A673 (cell line): ENCODE measurements around the gene TFG. TPM values are rescaled to one million over a fixed set of nuclear protein-coding genes. Genes with fewer than 3 reads are reported as not detected.

Experiments
- BruUV-seq: library from RNA; stranded (reverse); fragments of 400-500 nt; replicated peaks from 2 replicates; lab custom pipeline; 2021; lab: Mats Ljungman, UMichigan
- CTCF ChIA-PET: fragments of 300-600 bp; sonication (Branson Sonifier 250); formaldehyde crosslinking; loops from one replicate; lab custom pipeline; 2022; ENCODE audit warnings: antibody characterized with exemption; lab: Charles Lee
- POLR2A ChIA-PET: fragments of 300-600 bp; sonication (Branson Sonifier 250); formaldehyde crosslinking; loops from one replicate; lab custom pipeline; 2022; ENCODE audit warnings: antibody characterized with exemption; ENCODE audit not compliant: low non-redundant PET; lab: Charles Lee
- DNase-seq: peaks from one replicate; pipeline ENCODE4 v3.0.0-alpha.2; 2015; ENCODE audit warnings: low spot score
- H3K27ac ChIP-seq: fragments of 200-600 bp; sonication (generic); 2 replicates; pipeline ENCODE4 v1.5.1; 2016; ENCODE audit warnings: mixed run types, low read depth, mild to moderate bottlenecking, mixed read lengths, antibody characterized with exemption, low read length; ENCODE audit not compliant: poor library complexity, severe bottlenecking
- H3K27me3 ChIP-seq: fragments of 200-600 bp; sonication (generic); replicated peaks from 2 replicates; pipeline ENCODE4 v1.6.1; 2017; ENCODE audit warnings: mixed run types, low read depth, mild to moderate bottlenecking, mixed read lengths, antibody characterized with exemption, low read length; ENCODE audit not compliant: insufficient read depth, poor library complexity
- H3K36me3 ChIP-seq: fragments of 200-600 bp; sonication (generic); 2 replicates; pipeline ENCODE4 v1.6.1; 2016; ENCODE audit warnings: mixed run types, mild to moderate bottlenecking, mixed read lengths, antibody characterized with exemption, low read length; ENCODE audit not compliant: insufficient read depth, poor library complexity, severe bottlenecking
- H3K4me1 ChIP-seq: fragments of 200-600 bp; sonication (generic); 2 replicates; pipeline ENCODE4 v1.6.1; 2017; ENCODE audit warnings: mixed run types, mild to moderate bottlenecking, mixed read lengths, antibody characterized with exemption, low read length; ENCODE audit not compliant: insufficient read depth, poor library complexity, severe bottlenecking
- H3K4me3 ChIP-seq: fragments of 200-600 bp; sonication (generic); 2 replicates; pipeline ENCODE4 v1.5.1; 2016; ENCODE audit warnings: low read depth, mixed run types, mild to moderate bottlenecking, mixed read lengths, low read length; ENCODE audit not compliant: poor library complexity, severe bottlenecking
- H3K9me3 ChIP-seq: fragments of 200-600 bp; sonication (generic); 2 replicates; pipeline ENCODE4 v1.6.1; 2016; ENCODE audit warnings: mixed run types, low read depth, mild to moderate bottlenecking, mixed read lengths, antibody characterized with exemption, low read length; ENCODE audit not compliant: poor library complexity, severe bottlenecking
- CTCF ChIP-seq: fragments of 300-800, 200-600 bp; sonication (generic); conservative IDR thresholded peaks from 2 replicates; pipeline ENCODE4 v1.5.1; 2017; ENCODE audit warnings: low read depth, mild to moderate bottlenecking, antibody characterized with exemption, low read length, moderate library complexity, mixed read lengths
- EZH2 ChIP-seq: fragments of 200-600 bp; sonication (generic); IDR thresholded peaks from 2 replicates; pipeline ENCODE4 v1.6.1; 2017; ENCODE audit warnings: borderline replicate concordance, low read depth, mild to moderate bottlenecking, mixed read lengths, antibody characterized with exemption, low read length; ENCODE audit not compliant: poor library complexity, severe bottlenecking
- intact Hi-C: fragments of 100-400 bp; cut with micrococcal nuclease; formaldehyde crosslinking; loops from one replicate; pipeline ENCODE4 v1.10.0; 2022; ENCODE audit not compliant: unreplicated experiment
- total RNA-seq: library from RNA; stranded (reverse); gene quantifications from 2 replicates; pipeline ENCODE4 v1.2.3, GENCODE V29; 2021

TFG gene
- total RNA-seq, 1 experiment from 2014 or later: 157 TPM

- ChIA-PET POLR2A (no interaction called here), CTCF (no interaction called here)
- intact Hi-C loops: no loop called here
- H3K4me1 ChIP-seq: no peaks in the 10 kb centered on the region
- DNase-seq: no peak
- no peak overlapping the region for H3K4me3 ChIP-seq
- no TSS peak for BruUV-seq
- H3K9me3 ChIP-seq: no peaks in the 10 kb centered on the region
- H3K27me3 ChIP-seq: no peaks in the 10 kb centered on the region
- no peak overlapping the region for H3K27ac ChIP-seq
- no peaks in the 10 kb centered on the region for H3K36me3 ChIP-seq
- TF ChIP-seq CTCF: no peak
- TF ChIP-seq EZH2: no peak
These were observed 73.1 kb downstream of the TFG start for GRCh38 chr3:100782348-100782747.

GRCh38 chr3:100782906-100783305 is 73.6 kb downstream of the TFG start:
- TF ChIP-seq CTCF (no peak), EZH2 (no peak)
- intact Hi-C loops: no loop called here
- Histone ChIP-seq H3K27me3 (no peaks in the 10 kb centered on the region), H3K36me3 (no peaks in the 10 kb centered on the region), H3K27ac (no peak overlapping the region), H3K4me1 (no peaks in the 10 kb centered on the region), H3K4me3 (no peak overlapping the region), H3K9me3 (no peaks in the 10 kb centered on the region)
- ChIA-PET POLR2A (no interaction called here), CTCF (no interaction called here)
- no TSS peak for BruUV-seq
- DNase-seq: no peak

GRCh38 chr3:100783619-100784018 is 74.3 kb downstream of the TFG start:
- no peak for DNase-seq
- Histone ChIP-seq H3K4me1 (no peaks in the 10 kb centered on the region), H3K27ac (no peak overlapping the region), H3K27me3 (no peaks in the 10 kb centered on the region), H3K36me3 (no peaks in the 10 kb centered on the region), H3K4me3 (no peak overlapping the region), H3K9me3 (no peaks in the 10 kb centered on the region)
- CTCF ChIA-PET: no interaction called here
- TF ChIP-seq CTCF: no peak
- no peak for TF ChIP-seq EZH2
- intact Hi-C loops: no loop called here
- POLR2A ChIA-PET: no interaction called here
- BruUV-seq: no TSS peak
